ENCODE results near the gene GOLGB1.

Gene GOLGB1

DNA sequence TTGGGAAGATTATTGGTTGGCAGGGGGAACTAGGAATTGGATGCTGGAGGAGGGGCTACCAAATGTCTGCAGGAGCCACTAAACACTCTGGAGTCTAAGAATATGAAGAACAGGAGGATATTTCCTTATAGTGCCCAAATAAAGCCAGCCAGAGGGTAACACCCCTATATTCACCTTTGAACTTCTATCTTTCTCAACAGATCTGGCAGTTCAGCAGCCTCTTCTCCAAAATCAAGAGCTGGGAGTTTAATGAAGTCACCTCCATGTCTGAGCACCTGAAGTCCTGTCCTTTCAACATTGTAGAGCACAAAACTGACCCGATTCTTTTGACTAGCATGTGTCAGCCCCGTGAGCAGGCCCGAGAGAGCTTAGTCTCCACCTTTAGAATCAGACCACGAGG is 123.0 kb downstream of the GOLGB1 start:
- Histone ChIP-seq H3K27ac (ENCODE audit: low read depth, low read length) (no peak overlapping the region), H3K9me2 (replicated peaks; ENCODE audit: control insufficient read depth, low read length) (no peaks in the 10 kb centered on the region), H3K4me1 (ENCODE audit: control insufficient read depth, low read length) (no peaks in the 10 kb centered on the region), H3K79me2 (ENCODE audit: control insufficient read depth, low read length) (no peaks in the 10 kb centered on the region), H3F3A (ENCODE audit: control insufficient read depth, insufficient read depth) (no peaks in the 10 kb centered on the region), H3K36me3 (ENCODE audit: control insufficient read depth, low read length) (peaks cover 7% of the 10 kb centered on the region), H3K27me3 (ENCODE audit: control insufficient read depth, low read length) (0 out of 2 replicates have a peak, but pooled peaks cover 2% of the 10 kb centered on the region), H4K20me1 (ENCODE audit: control insufficient read depth, insufficient read depth, low read depth, low read length) (no peaks in the 10 kb centered on the region), H3K4me3 (ENCODE audit: low read length) (no peak overlapping the region), H3K9me3 (ENCODE audit: control insufficient read depth, insufficient read depth, low read length) (no peaks in the 10 kb centered on the region), H3K4me2 (ENCODE audit: low read length) (no peak overlapping the region)
- TF ChIP-seq EZH2phosphoT487 (IDR thresholded peaks at IDR 0.05; ENCODE audit: borderline replicate concordance, low read length): no peak
- no peak for TF ChIP-seq CTCF (IDR thresholded peaks at IDR 0.05; ENCODE audit: low read depth, low read length, poor library complexity, severe bottlenecking)

DNA sequence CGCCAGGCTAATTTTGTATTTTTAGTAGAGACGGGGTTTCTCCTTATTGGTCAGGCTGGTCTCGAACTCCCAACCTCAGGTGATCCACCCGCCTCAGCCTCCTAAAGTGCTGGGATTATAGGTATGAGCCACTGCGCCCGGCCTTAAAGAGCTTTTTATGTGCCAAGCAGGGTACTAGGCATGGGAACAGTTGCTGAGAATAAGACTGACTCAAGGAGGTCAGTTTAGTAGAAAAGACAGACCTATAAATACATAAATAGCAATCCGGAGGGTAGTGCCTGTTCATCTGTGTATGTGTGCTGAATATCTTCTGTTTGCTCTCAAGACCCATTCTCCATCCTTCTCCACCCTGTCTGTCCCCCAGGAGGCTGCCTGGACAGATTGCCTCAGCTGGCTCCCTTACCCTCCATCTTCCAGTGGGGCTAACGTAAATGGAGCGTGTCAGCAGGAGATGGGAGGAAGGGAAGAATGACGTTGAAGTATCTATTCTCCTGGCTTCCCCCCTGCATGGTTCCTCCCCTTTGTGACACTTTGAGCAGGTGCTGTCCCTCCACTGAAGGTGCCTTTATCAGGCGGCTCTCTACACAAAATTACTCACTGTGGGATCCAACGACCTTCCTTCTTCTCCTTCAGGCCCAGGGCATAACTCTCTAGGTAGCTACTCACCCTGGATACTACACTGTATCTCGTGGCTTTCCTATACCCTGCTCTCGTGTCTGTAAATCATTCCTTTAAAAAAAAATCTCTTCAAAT is 125.2 kb downstream of the GOLGB1 start:
- Histone ChIP-seq H3K79me2 (ENCODE audit: control insufficient read depth, low read length) (no peaks in the 10 kb centered on the region), H3K27me3 (ENCODE audit: control insufficient read depth, low read length) (0 out of 2 replicates have a peak, but pooled peaks cover 2% of the 10 kb centered on the region), H4K20me1 (ENCODE audit: control insufficient read depth, insufficient read depth, low read depth, low read length) (no peaks in the 10 kb centered on the region), H3K4me2 (ENCODE audit: low read length) (no peak overlapping the region), H3K4me1 (ENCODE audit: control insufficient read depth, low read length) (no peaks in the 10 kb centered on the region), H3K36me3 (ENCODE audit: control insufficient read depth, low read length) (no peaks in the 10 kb centered on the region), H3K9me3 (ENCODE audit: control insufficient read depth, insufficient read depth, low read length) (no peaks in the 10 kb centered on the region), H3F3A (ENCODE audit: control insufficient read depth, insufficient read depth) (no peaks in the 10 kb centered on the region), H3K4me3 (ENCODE audit: low read length) (no peak overlapping the region), H3K27ac (ENCODE audit: low read depth, low read length) (no peak overlapping the region), H3K9me2 (replicated peaks; ENCODE audit: control insufficient read depth, low read length) (no peaks in the 10 kb centered on the region)
- TF ChIP-seq EZH2phosphoT487 (IDR thresholded peaks at IDR 0.05; ENCODE audit: borderline replicate concordance, low read length) (no peak), CTCF (IDR thresholded peaks at IDR 0.05; ENCODE audit: low read depth, low read length, poor library complexity, severe bottlenecking) (no peak)

- Histone ChIP-seq H3K4me1 (ENCODE audit: control insufficient read depth, low read length) (no peaks in the 10 kb centered on the region), H3K79me2 (ENCODE audit: control insufficient read depth, low read length) (no peaks in the 10 kb centered on the region), H3K4me3 (ENCODE audit: low read length) (no peak overlapping the region), H3K27me3 (ENCODE audit: control insufficient read depth, low read length) (0 out of 2 replicates have a peak, but pooled peaks cover 2% of the 10 kb centered on the region), H3K27ac (ENCODE audit: low read depth, low read length) (no peak overlapping the region), H3K9me2 (replicated peaks; ENCODE audit: control insufficient read depth, low read length) (no peaks in the 10 kb centered on the region), H3K9me3 (ENCODE audit: control insufficient read depth, insufficient read depth, low read length) (no peaks in the 10 kb centered on the region), H3K4me2 (ENCODE audit: low read length) (no peak overlapping the region), H3F3A (ENCODE audit: control insufficient read depth, insufficient read depth) (no peaks in the 10 kb centered on the region), H4K20me1 (ENCODE audit: control insufficient read depth, insufficient read depth, low read depth, low read length) (no peaks in the 10 kb centered on the region), H3K36me3 (ENCODE audit: control insufficient read depth, low read length) (no peaks in the 10 kb centered on the region)
- TF ChIP-seq CTCF (IDR thresholded peaks at IDR 0.05; ENCODE audit: low read depth, low read length, poor library complexity, severe bottlenecking) (no peak), EZH2phosphoT487 (IDR thresholded peaks at IDR 0.05; ENCODE audit: borderline replicate concordance, low read length) (no peak)
Observed at GRCh38 chr3:121621491-121621890, 128.1 kb downstream of the GOLGB1 start.
